AG09309 (cell line): ENCODE measurements around the gene RABGAP1L.
A peak's percentile ranks its signal among the peaks of the same experiment; 100 is the strongest.

Experiments
- DNase-seq: peaks from one replicate; pipeline ENCODE4 v3.0.0-alpha.2; 2010; ENCODE audit warnings: low read depth
- H3K4me3 ChIP-seq: 2 replicates; pipeline ENCODE4 v1.5.1; 2011; ENCODE audit warnings: mild to moderate bottlenecking, low read depth, low read length, moderate library complexity; ENCODE audit not compliant: control insufficient read depth
- CTCF ChIP-seq: IDR thresholded peaks from 2 replicates; pipeline ENCODE4 v1.5.1; 2011; ENCODE audit warnings: mild to moderate bottlenecking, low read depth, low read length, inconsistent platforms; ENCODE audit not compliant: insufficient read depth, control insufficient read depth; ENCODE audit errors: missing control alignments

The RABGAP1L gene

GRCh38 chr1:174975764-174976163 lies 816.4 kb downstream of the RABGAP1L start:
- TF ChIP-seq CTCF = no peak
- no peak overlapping the region for H3K4me3 ChIP-seq
- no peak for DNase-seq

DNA sequence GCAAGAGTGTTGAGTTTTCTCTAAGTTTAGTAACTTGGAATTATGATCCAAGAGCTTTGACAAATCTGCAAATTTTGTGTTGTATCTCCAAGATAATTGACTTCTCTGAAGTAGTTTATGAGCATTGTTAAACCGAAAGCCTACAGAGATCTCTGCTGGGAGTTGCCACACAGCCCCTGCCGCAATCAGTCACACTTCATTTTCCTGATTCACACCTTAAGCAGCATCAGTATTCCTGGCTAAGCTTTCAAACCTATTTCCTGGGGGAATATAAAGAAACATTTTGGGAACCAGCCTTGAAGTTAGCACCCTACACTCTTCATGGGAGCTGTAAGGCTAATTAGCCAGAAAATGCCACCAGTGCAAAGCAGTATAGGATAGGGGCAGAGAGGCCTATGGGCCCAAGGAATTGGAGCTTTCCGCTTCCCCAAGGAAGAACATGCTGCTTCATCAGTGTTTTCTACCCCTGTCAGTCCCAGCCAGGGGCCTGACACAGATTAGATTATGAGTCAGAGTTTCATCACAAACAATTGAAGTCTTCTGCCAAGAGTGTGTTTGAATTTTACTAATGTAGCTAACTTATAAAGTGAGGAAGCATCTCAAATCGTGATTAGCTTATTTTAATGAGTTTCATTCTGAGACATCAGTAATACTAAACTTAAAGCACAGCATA lies 817.3 kb downstream of the RABGAP1L start:
- no peak for TF ChIP-seq CTCF
- no peak for DNase-seq
- no peak overlapping the region for H3K4me3 ChIP-seq

DNA sequence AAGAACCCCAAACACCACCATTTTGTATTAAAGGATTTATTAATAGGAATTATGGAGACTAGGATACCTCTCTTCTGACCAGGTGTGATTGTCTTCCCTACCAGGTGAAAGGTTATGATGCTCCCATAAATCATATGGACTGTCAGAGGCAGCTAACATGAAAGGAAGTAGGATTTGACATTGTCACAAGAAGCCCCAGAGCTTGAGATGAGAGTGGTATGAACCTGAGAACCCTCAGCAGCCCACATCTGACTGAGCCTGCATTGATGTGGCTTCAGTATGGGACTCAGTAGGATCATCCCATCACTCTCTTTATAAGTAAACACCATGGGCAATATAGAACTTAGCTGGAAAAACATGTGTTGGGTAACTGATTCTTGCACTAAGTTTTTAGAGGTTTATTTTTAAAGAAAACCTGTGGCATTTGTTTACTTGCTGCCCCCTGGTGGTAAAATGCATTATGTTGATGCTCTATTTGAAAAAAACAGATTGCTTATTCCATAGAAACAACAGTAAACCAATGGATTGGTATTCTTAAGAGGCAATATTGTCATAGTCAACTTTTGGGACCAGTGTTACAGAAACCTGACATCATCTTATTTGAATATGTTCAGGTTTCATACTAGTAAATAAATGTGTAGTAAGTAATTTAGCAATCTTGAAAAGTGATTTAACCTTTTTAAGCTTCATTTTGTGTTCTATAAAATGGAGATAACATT lies 823.8 kb downstream of the RABGAP1L start:
- no peak overlapping the region for H3K4me3 ChIP-seq
- peak; percentile 53 for TF ChIP-seq CTCF
- DNase-seq = no peak

DNA sequence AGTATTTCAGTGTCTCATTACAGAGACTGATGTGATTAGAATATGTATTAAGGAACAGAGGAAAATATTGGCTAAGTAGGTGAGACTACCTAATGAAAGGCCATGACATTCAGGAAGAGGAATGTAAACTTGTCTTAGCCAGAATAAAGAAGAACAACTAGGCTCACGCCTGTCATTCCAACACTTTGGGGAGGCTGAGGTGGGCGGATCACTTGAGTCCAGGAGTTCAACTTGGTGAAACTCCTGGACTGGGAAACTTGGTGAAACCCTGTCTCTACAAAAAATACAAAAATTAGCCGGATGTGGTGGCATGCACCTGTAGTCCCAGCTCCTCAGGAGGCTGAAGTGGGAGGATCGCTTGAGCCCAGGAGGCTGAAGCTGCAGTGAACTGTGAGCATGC lies 825.6 kb downstream of the RABGAP1L start:
- DNase-seq = no peak
- TF ChIP-seq CTCF = no peak
- H3K4me3 ChIP-seq = no peak overlapping the region

DNA sequence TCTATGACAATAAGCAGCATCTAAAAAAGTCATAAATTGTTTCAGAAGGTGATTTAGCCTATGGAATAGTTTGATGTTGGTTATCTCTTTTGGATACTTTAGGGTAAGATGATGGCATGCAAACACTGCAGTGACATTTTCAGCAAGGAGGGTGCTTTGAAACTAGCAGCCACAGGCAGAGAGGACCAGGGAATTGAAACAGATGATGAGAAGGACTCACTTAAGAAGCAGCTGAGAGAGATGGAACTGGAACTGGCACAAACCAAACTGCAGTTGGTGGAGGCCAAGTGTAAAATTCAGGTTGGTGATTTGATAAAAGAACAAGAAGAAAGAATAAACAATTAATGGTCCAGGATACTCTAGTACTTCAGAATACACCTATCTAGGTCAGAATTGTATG lies 829.2 kb downstream of the RABGAP1L start:
- DNase-seq = no peak
- TF ChIP-seq CTCF = no peak
- no peak overlapping the region for H3K4me3 ChIP-seq

DNA sequence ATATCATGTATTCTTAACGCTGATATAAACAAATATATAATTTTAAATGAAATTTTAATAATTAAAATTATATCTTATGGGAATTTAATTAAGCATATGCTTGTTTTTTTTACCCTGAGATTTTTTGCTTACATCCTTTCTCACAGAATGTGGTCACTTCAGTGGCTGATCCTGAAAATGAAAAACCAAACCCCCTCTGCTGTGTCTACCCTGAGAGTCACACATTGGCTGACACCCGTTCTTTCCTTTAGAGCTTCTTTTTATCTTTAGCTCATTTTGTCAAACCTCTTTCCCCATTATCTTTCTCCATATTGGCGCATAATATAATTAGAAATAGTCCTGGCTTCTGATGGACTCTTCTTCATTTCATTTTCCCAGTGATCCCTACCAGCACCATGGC lies 829.7 kb downstream of the RABGAP1L start:
- no peak overlapping the region for H3K4me3 ChIP-seq
- no peak for DNase-seq
- TF ChIP-seq CTCF = no peak
